Tibial nerve (tissue), 4 donors: ENCODE data around the gene GATA5. TPM values are rescaled to one million over a fixed set of nuclear protein-coding genes. Genes with fewer than 3 reads are reported as not detected.

Experiments
- DNase-seq, 2 donors: peaks; one replicate each; pipeline ENCODE4 v3.0.0-alpha.2; 2019; ENCODE audit warnings: low spot score in 2 of 2
- H3K27ac ChIP-seq, 4 donors: fragments of 200-600 bp; sonication (generic) in 3 of 4; one replicate each; pipeline ENCODE4 v1.5.1; 2017 to 2019; ENCODE audit warnings: mild to moderate bottlenecking in 1 of 4
- H3K27me3 ChIP-seq, 2 donors: fragments of 200-600 bp; sonication (generic) in 1 of 2; one replicate each; pipeline versions ENCODE4 v1.5.1 to v1.6.0; 2017 to 2019
- H3K36me3 ChIP-seq, 3 donors: fragments of 200-600 bp; sonication (generic); one replicate each; pipeline ENCODE4 v1.5.1; 2018 to 2019
- H3K4me1 ChIP-seq, 4 donors: fragments of 200-600 bp; sonication (generic) in 3 of 4; one replicate each; pipeline ENCODE4 v1.5.1; 2017 to 2019
- H3K4me3 ChIP-seq, 4 donors: fragments of 200-600 bp; sonication (generic) in 3 of 4; one replicate each; pipeline ENCODE4 v1.5.1; 2017 to 2019; ENCODE audit warnings: mild to moderate bottlenecking in 1 of 4, moderate library complexity in 1 of 4
- H3K9me3 ChIP-seq, 4 donors: fragments of 200-600 bp; sonication (generic) in 3 of 4; one replicate each; pipeline ENCODE4 v1.5.1; 2017 to 2019
- CTCF ChIP-seq, 5 experiments: fragments of 200-600 bp in 3 of 5; fragments of 450-650 bp in 2 of 5; sonication (generic) in 3 of 5; IDR thresholded peaks; one replicate each; pipeline ENCODE4 v1.5.1; 2016 to 2019; ENCODE audit warnings: antibody characterized with exemption in 5 of 5, mild to moderate bottlenecking in 3 of 5, moderate library complexity in 2 of 5
- EP300 ChIP-seq, 2 donors: sonication (generic); formaldehyde crosslinking; IDR thresholded peaks; one replicate each; pipeline ENCODE4 v1.6.1; 2017; ENCODE audit warnings: antibody characterized with exemption in 2 of 2, mild to moderate bottlenecking in 1 of 2
- POLR2A ChIP-seq, 2 donors: fragments of 450-650 bp; IDR thresholded peaks; one replicate each; pipeline ENCODE4 v1.6.1; 2017; ENCODE audit warnings: antibody characterized with exemption in 2 of 2, mild to moderate bottlenecking in 2 of 2, moderate library complexity in 2 of 2
- WGBS, 2 donors: methylation state at CpG; one replicate each; pipeline ENCODE4 v1.1.5; 2018; 5-methylcytosine and 5-hydroxymethylcytosine counted together
- total RNA-seq, 4 donors: library from RNA; depleted of rRNA; stranded (reverse); fragments of >200 nt; gene quantifications; one replicate each; pipeline ENCODE4 v1.1.0, GENCODE V29; 2016

GATA5 gene
- total RNA-seq, 4 donors from 2014 or later: 0.20 TPM; not detected in 3

GRCh38 chr20:62455929-62456328, 19.9 kb downstream of the GATA5 start:
- Histone ChIP-seq H3K4me3 (no peak overlapping the region), H3K27ac (no peak overlapping the region), H3K36me3 (no peaks in the 10 kb centered on the region), H3K27me3 (peaks cover 0 to 82% of the 10 kb centered on the region in 2 donors), H3K9me3 (no peaks in the 10 kb centered on the region), H3K4me1 (no peaks in the 10 kb centered on the region)
- WGBS, 2 donors: 52 to 60% methylated on average over 14 of the region's 15 CpGs
- DNase-seq: no peak
- TF ChIP-seq CTCF (IDR thresholded peaks at IDR 0.05) (no peak), EP300 (IDR thresholded peaks at IDR 0.05) (no peak), POLR2A (IDR thresholded peaks at IDR 0.05) (no peak)

- Histone ChIP-seq H3K4me1 (no peaks in the 10 kb centered on the region), H3K9me3 (no peaks in the 10 kb centered on the region), H3K4me3 (no peak overlapping the region), H3K36me3 (no peaks in the 10 kb centered on the region), H3K27ac (no peak overlapping the region), H3K27me3 (peaks cover 0 to 82% of the 10 kb centered on the region in 2 donors)
- no peak for DNase-seq
- TF ChIP-seq CTCF (IDR thresholded peaks at IDR 0.05) (no peak), EP300 (IDR thresholded peaks at IDR 0.05) (no peak), POLR2A (IDR thresholded peaks at IDR 0.05) (no peak)
- WGBS, 2 donors: 60 to 72% methylated on average over 18 to 30 of the region's 30 CpGs
Measured at GRCh38 chr20:62454904-62455636, 20.7 kb downstream of the GATA5 start.

DNA sequence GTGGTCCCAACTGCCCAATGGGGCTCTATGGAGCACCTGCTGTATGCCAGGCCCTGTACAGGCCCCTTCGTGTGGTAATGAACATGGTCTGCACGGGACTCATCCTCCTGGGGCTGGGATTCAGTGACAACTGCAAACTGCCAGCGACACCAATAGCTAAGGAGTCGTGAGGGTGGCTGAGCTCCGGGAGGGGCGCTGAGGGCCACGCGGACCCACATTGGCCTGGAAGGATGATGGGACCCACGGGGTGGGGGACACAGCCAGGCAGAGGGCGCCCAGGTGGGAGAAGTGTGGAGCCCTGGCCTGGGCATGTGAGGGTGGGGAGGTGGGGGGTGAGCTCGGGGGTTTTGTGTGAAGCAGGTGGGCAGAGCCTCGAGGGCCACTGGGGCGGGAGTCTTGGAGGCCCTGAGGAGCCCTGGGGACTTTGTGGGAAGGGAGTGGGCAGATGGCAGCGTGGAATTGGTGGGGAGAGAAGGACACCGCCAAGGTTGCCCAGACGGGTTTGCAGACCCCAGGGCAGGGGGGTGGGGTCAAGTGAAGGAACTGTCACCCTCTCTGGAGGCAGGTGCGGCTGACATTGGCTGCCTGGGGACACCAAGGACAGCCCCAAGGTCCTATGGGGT, 22.5 kb downstream of the GATA5 start:
- Histone ChIP-seq H3K9me3 (no peaks in the 10 kb centered on the region), H3K36me3 (no peaks in the 10 kb centered on the region), H3K27me3 (peaks cover 0 to 82% of the 10 kb centered on the region in 2 donors), H3K4me3 (no peak overlapping the region), H3K27ac (no peak overlapping the region), H3K4me1 (no peaks in the 10 kb centered on the region)
- WGBS, 2 donors: 66 to 77% methylated on average over 16 of the region's 17 CpGs
- no peak for DNase-seq
- TF ChIP-seq EP300 (IDR thresholded peaks at IDR 0.05) (no peak), POLR2A (IDR thresholded peaks at IDR 0.05) (no peak), CTCF (IDR thresholded peaks at IDR 0.05) (no peak)

DNA sequence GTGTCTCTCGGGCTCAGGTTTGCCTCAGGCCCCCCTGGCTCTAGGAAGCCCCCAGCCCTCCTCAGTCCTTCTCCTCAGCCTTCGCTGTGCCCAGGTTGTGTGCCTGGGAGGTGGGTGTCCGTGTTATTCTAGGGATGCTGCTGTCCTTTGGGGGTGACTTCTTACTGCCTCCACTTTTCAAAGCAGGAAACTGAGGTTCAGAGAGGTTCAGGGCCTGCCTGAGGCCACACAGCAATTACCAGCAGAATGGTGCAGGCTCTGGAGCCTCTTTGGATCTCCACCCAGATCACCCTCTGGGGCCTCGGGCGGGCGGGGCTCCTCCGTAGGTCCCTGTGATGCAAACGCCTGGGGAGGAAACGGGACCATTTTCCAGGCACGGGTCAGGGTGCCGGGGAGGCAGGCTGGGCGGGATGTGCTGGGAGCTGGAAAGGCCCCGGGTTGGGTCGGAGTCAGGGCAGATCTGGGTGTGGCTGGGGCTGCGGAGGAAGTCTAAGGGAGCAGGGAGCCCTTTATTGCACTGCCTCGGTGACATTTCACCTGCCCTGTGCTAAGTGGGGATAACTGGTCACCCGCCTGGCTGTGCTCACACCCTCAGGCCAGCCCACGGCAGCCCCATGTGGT, 23.2 kb downstream of the GATA5 start:
- H3K36me3 ChIP-seq: no peaks in the 10 kb centered on the region
- no peak overlapping the region for H3K4me3 ChIP-seq
- peaks cover 0 to 82% of the 10 kb centered on the region in 2 donors for H3K27me3 ChIP-seq
- 66 to 73% methylated on average over 10 to 16 of the region's 18 CpGs for WGBS, 2 donors
- DNase-seq: no peak
- no peaks in the 10 kb centered on the region for H3K4me1 ChIP-seq
- no peak overlapping the region for H3K27ac ChIP-seq
- no peak for TF ChIP-seq EP300 (IDR thresholded peaks at IDR 0.05)
- no peak for TF ChIP-seq CTCF (IDR thresholded peaks at IDR 0.05)
- TF ChIP-seq POLR2A (IDR thresholded peaks at IDR 0.05): no peak
- H3K9me3 ChIP-seq: no peaks in the 10 kb centered on the region

- H3K27me3 ChIP-seq: peaks cover 0 to 81% of the 10 kb centered on the region in 2 donors
- H3K4me1 ChIP-seq: no peaks in the 10 kb centered on the region
- no peak for TF ChIP-seq POLR2A (IDR thresholded peaks at IDR 0.05)
- TF ChIP-seq EP300 (IDR thresholded peaks at IDR 0.05): no peak
- TF ChIP-seq CTCF (IDR thresholded peaks at IDR 0.05): no peak
- no peak overlapping the region for H3K27ac ChIP-seq
- 88 to 89% methylated on average over 3 of the region's 3 CpGs for WGBS, 2 donors
- no peaks in the 10 kb centered on the region for H3K36me3 ChIP-seq
- no peak for DNase-seq
- no peak overlapping the region for H3K4me3 ChIP-seq
- no peaks in the 10 kb centered on the region for H3K9me3 ChIP-seq
Measured at GRCh38 chr20:62451970-62452369, 23.8 kb downstream of the GATA5 start.
